DOHH2 (cell line): Measurements from ENCODE around the gene CASS4.

Experiments
- H3F3A ChIP-seq: fragments of 200-600 bp; sonication (generic), shearing (Covaris generic); 2 replicates; pipeline ENCODE4 v1.6.0; 2016; ENCODE audit warnings: antibody characterized with exemption, mild to moderate bottlenecking; ENCODE audit not compliant: control insufficient read depth, insufficient read depth
- H3K27ac ChIP-seq: fragments of 200-600 bp; sonication (generic); 2 replicates; pipeline ENCODE4 v1.5.1; 2014; ENCODE audit warnings: low read depth, mild to moderate bottlenecking, low read length, moderate library complexity
- H3K27me3 ChIP-seq: fragments of 200-600 bp; sonication (generic); 2 replicates; pipeline ENCODE4 v1.6.1; 2014; ENCODE audit warnings: mild to moderate bottlenecking, low read length, mixed read lengths; ENCODE audit not compliant: control insufficient read depth
- H3K36me3 ChIP-seq: fragments of 200-600 bp; sonication (generic); 2 replicates; pipeline ENCODE4 v1.6.1; 2014; ENCODE audit warnings: mild to moderate bottlenecking, low read length, moderate library complexity, mixed read lengths; ENCODE audit not compliant: control insufficient read depth
- H3K4me1 ChIP-seq: fragments of 200-600 bp; sonication (generic); 2 replicates; pipeline ENCODE4 v1.6.1; 2014; ENCODE audit warnings: mild to moderate bottlenecking, low read length, mixed read lengths; ENCODE audit not compliant: control insufficient read depth
- H3K4me2 ChIP-seq: fragments of 200-600 bp; sonication (generic); 2 replicates; pipeline ENCODE4 v1.6.0; 2014; ENCODE audit warnings: mild to moderate bottlenecking, low read length, moderate library complexity
- H3K4me3 ChIP-seq: fragments of 200-600 bp; sonication (generic); 2 replicates; pipeline ENCODE4 v1.5.1; 2014; ENCODE audit warnings: mild to moderate bottlenecking, low read length, mixed read lengths
- H3K79me2 ChIP-seq: fragments of 200-600 bp; sonication (generic); 2 replicates; pipeline ENCODE4 v1.6.1; 2014; ENCODE audit warnings: mild to moderate bottlenecking, low read length, mixed read lengths; ENCODE audit not compliant: control insufficient read depth
- H3K9me2 ChIP-seq: fragments of 200-600 bp; sonication (generic); replicated peaks from 2 replicates; pipeline ENCODE4 v1.6.1; 2014; ENCODE audit warnings: mild to moderate bottlenecking, low read length, mixed read lengths; ENCODE audit not compliant: control insufficient read depth
- H3K9me3 ChIP-seq: fragments of 200-600 bp; sonication (generic); 2 replicates; pipeline ENCODE4 v1.6.1; 2014; ENCODE audit warnings: antibody characterized with exemption, low read length, mixed read lengths; ENCODE audit not compliant: control insufficient read depth, insufficient read depth
- H4K20me1 ChIP-seq: fragments of 200-600 bp; sonication (generic); 2 replicates; pipeline ENCODE4 v1.6.0; 2014; ENCODE audit warnings: low read depth, mild to moderate bottlenecking, antibody characterized with exemption, low read length, moderate library complexity; ENCODE audit not compliant: control insufficient read depth, insufficient read depth
- EZH2phosphoT487 ChIP-seq: fragments of 200-600 bp; sonication (generic); IDR thresholded peaks from 2 replicates; pipeline ENCODE4 v1.6.1; 2017; ENCODE audit warnings: borderline replicate concordance, mild to moderate bottlenecking, antibody characterized with exemption, low read length, moderate library complexity, mixed read lengths
- TF ChIP-seq, protein P1 (sequence below): fragments of 200-600 bp; sonication (generic); IDR thresholded peaks from one replicate; pipeline ENCODE4 v1.5.1; 2014; ENCODE audit warnings: antibody characterized with exemption, mild to moderate bottlenecking, low read depth, low read length; ENCODE audit not compliant: poor library complexity, severe bottlenecking

The CASS4 gene

DNA sequence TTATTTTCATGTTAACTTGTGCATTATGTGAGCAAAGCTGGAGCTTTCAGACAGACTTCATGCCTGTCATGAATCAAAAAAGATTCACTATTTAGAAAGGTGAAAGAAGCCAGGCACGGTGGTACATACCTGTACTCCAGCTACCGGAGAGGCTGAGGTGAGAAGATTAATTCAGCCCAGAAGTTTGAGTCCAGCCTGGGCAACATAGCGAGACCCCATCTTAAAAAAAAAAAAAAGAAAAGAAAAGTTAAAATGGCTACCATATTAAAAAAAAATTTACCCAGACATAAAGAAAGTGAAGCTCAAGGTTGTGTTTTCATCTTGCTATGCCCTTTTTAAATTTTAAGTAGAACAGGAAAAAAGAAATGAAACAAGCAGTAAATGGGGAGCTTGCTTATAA lies 889 bp downstream of the CASS4 start:
- Histone ChIP-seq H3K4me3 (no peak overlapping the region), H3F3A (no peaks in the 10 kb centered on the region), H3K4me2 (no peak overlapping the region), H3K4me1 (no peaks in the 10 kb centered on the region), H3K27ac (no peak overlapping the region), H3K9me2 (no peaks in the 10 kb centered on the region), H3K36me3 (peaks cover 25% of the 10 kb centered on the region), H4K20me1 (peaks cover 3% of the 10 kb centered on the region; the same call in 1 of the 2 replicates), H3K9me3 (no peaks in the 10 kb centered on the region), H3K27me3 (no peaks in the 10 kb centered on the region), H3K79me2 (no peaks in the 10 kb centered on the region)
- TF ChIP-seq, protein P1, sequence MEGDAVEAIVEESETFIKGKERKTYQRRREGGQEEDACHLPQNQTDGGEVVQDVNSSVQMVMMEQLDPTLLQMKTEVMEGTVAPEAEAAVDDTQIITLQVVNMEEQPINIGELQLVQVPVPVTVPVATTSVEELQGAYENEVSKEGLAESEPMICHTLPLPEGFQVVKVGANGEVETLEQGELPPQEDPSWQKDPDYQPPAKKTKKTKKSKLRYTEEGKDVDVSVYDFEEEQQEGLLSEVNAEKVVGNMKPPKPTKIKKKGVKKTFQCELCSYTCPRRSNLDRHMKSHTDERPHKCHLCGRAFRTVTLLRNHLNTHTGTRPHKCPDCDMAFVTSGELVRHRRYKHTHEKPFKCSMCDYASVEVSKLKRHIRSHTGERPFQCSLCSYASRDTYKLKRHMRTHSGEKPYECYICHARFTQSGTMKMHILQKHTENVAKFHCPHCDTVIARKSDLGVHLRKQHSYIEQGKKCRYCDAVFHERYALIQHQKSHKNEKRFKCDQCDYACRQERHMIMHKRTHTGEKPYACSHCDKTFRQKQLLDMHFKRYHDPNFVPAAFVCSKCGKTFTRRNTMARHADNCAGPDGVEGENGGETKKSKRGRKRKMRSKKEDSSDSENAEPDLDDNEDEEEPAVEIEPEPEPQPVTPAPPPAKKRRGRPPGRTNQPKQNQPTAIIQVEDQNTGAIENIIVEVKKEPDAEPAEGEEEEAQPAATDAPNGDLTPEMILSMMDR = no peak
- TF ChIP-seq EZH2phosphoT487 = no peak

DNA sequence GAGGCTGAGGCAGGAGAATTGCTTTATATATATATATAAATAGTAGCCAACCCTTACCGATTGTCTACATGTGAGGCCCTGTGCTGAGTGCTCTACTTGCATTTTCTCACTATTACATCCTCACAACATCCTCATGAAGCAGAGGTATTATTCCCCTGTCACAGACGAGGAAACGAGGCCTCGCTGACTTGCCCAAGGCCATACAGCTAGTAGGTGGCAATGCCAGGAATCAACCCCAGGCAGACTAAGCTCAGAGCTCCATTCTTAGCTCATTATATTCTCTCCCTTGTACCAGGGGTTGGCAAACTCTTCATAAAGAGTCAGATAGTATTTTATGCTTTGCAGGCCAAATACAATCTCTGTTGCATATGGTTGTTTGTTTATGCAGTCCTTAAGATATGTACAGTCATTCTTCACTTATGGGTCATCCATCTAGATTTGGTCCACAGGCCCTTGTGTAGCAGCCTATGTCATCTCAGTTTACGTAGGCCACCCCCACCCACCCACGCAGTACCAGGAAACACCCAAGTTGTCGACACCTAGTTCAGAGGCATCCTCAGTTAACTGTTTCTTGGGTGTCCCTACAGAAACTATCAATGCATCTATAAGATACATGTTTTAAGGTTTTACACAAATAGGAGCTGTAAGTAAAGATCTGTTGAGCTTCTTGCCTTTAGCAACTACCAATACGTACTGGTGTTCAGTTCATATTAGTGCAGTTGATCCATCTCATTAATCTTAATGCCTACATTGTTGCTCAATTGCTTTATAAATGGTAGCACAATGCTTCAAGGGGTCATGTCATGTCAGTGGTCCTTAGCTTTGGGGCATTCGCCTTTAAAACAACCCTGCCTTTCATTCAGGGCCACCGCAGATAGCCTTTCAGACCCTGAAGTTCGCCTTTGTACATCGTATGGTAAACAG lies 3.0 kb downstream of the CASS4 start:
- Histone ChIP-seq H3K79me2 (no peaks in the 10 kb centered on the region), H3K9me3 (no peaks in the 10 kb centered on the region), H3K27me3 (no peaks in the 10 kb centered on the region), H3K27ac (no peak overlapping the region), H3F3A (no peaks in the 10 kb centered on the region), H3K4me2 (no peak overlapping the region), H3K36me3 (peaks cover 9% of the 10 kb centered on the region), H3K4me3 (no peak overlapping the region), H3K4me1 (no peaks in the 10 kb centered on the region), H3K9me2 (no peaks in the 10 kb centered on the region), H4K20me1 (0 out of 2 replicates have a peak, but pooled peaks cover 1% of the 10 kb centered on the region)
- TF ChIP-seq EZH2phosphoT487 = no peak
- TF ChIP-seq, protein P1 = no peak

DNA sequence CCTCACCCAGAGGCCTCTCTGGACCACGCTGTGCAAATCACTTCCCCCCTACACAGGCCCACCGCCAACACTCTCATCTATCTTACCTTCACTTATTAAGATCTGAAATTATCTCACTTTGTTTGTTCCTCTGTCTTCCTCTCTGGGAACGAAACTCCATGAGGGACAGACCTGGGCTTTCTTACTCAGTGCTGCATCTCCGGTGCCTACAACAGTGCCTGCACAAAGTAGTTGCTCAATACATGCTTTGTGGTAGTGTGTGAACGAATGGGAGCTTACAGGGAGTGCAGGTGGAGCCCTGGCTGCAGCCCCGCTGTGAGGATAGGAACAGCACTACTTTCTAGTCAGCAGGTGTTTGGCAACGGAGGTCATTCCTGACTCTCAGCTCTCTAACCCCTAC lies 5.3 kb downstream of the CASS4 start:
- Histone ChIP-seq H3K4me1 (no peaks in the 10 kb centered on the region), H3K4me2 (no peak overlapping the region), H3K9me3 (no peaks in the 10 kb centered on the region), H3F3A (no peaks in the 10 kb centered on the region), H3K4me3 (no peak overlapping the region), H3K36me3 (peaks cover 4% of the 10 kb centered on the region), H3K27me3 (no peaks in the 10 kb centered on the region), H4K20me1 (no peaks in the 10 kb centered on the region), H3K27ac (no peak overlapping the region), H3K9me2 (no peaks in the 10 kb centered on the region), H3K79me2 (no peaks in the 10 kb centered on the region)
- TF ChIP-seq, protein P1 = no peak
- no peak for TF ChIP-seq EZH2phosphoT487
